HG02588 (cell line): ENCODE data around the gene SIAH2.
"Not testable (repeated sequence)": the region's sequence is repeated elsewhere in the genome, so short reads cannot be mapped to it uniquely, and the experiment has no call there.

Experiments
- ATAC-seq: cut with Tn5 transposase; IDR thresholded peaks from one replicate; pipeline ENCODE4 v1.9.1; 2021; ENCODE audit warnings: mild to moderate bottlenecking, moderate library complexity; ENCODE audit not compliant: unreplicated experiment

The SIAH2 gene, protein sequence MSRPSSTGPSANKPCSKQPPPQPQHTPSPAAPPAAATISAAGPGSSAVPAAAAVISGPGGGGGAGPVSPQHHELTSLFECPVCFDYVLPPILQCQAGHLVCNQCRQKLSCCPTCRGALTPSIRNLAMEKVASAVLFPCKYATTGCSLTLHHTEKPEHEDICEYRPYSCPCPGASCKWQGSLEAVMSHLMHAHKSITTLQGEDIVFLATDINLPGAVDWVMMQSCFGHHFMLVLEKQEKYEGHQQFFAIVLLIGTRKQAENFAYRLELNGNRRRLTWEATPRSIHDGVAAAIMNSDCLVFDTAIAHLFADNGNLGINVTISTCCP

DNA sequence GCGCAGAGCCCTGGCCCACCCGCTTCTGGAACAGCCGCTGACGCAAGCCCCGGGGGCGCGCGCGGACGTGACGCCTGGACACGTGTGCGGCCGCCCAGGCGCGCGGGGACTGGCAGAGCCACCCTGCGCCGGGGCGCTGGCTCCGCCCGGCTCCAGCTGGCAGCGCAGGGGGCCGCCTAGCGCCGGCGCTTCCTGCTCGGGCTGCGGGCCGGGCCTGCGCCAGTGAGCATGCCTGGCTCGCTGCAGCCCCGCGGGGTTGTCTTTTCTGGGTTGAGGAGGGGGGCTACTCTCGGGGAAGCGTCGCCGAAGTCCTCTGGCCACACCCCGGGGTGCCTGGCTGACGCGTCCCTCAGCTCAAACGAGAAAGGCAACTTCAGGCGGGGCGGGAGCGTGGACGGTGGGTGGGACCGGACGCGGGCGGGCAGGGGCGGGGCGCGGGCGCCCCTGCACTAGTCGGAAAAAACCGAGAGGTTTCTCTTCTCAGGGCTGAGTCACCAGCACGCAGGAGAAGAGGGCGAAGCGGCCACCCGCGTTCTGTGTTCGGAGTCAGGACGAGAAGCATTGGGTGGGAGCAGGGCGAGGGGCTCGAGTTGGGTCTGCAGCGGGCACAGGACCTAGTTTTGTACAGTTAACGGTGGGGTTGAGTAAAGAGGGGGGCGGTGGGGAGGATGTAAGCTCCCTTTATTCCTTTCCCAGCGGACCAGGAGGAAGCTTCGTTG is at the start of gene SIAH2:
Gene SIAH2, minus strand, starts transcription at position 48 of the 719 bp plus-strand sequence. CDS start 320 bp downstream, outside the sequence.
- peak; percentile 54 for ATAC-seq

GRCh38 chr3:150811984-150812383 is 49.0 kb upstream of the SIAH2 start:
- no peak for ATAC-seq

- no peak for ATAC-seq
Observed at GRCh38 chr3:150810641-150811040, 47.7 kb upstream of the SIAH2 start.

DNA sequence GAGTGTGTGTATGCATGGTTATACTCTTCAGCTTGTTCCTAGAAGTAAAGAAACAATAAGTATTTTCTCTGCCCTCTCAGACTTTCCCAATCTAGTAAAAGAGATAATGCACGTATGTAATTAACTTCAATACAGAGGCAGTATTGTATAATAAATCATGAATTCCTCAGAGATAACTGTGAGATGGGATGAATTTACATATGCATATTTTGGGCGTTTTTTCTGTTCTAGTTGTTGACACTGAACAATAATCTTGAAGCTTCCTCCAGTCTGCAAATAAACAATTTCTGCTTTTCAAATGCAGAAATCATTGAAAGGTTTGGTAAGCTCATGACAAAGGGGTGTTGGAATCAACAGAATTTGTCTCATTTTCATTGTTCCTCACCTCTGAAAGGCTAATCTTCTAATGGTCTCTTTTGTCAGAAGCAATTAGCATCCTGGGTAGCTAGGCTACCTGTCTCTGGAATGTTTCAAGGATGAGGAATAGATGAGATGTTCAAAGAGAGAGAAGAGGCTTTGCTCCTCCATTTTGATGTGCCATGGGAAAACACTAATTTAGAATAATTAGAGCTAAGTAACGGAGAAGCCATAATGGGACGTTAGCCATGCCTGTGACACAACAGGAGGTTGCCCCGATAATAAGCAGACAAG is 43.3 kb upstream of the SIAH2 start:
- no peak for ATAC-seq

DNA sequence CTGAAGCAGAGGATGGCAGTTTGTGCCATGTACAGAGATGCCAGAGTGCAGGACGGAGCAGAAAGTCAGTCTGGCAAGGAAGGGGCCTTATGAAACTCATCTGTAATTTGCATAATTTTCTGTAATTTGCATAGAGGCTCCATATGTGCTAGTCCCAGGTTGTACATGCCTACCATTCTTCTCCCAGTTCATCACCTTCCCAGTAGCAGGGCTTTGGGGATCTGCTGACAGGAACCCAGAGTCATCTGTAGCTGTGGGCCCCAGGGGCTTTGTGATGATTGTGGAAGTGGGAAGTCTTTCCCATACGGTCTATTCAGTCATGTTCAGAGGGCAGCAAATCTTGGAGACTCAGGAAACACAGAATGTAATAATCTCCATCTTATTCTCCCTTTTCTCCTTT is 42.4 kb upstream of the SIAH2 start:
- ATAC-seq, result no peak

- ATAC-seq, result no peak
Observed at GRCh38 chr3:150803440-150803985, 40.5 kb upstream of the SIAH2 start.

DNA sequence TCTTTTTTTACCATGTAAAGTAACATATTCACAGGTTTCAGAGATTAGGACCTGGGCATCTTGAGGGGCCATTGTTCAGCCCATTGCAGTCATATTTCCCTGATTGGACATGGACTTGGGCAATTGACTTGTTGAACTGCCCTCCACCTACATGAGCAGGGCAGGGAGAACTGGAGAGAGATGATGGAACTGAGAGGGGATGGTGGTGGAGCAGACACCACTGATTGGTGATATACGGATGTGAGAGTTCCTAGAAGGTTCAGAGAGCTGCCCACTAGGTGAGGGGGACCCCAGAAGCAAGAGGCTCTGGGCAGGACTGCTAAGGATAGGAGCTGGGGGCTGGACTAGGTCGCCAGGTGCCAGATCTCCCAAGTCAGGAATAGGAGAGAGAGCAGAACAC is 37.8 kb upstream of the SIAH2 start:
- no peak for ATAC-seq

GRCh38 chr3:150798122-150798618 is 35.2 kb upstream of the SIAH2 start:
- ATAC-seq, result no peak

GRCh38 chr3:150797155-150797554 is 34.2 kb upstream of the SIAH2 start:
- no peak for ATAC-seq

- not testable (repeated sequence) for ATAC-seq
Observed at GRCh38 chr3:150796527-150796926, 33.6 kb upstream of the SIAH2 start.

GRCh38 chr3:150793641-150794040 is 30.7 kb upstream of the SIAH2 start:
- no peak for ATAC-seq

GRCh38 chr3:150790629-150791028 is 27.7 kb upstream of the SIAH2 start:
- ATAC-seq, result no peak

- no peak for ATAC-seq
Observed at GRCh38 chr3:150789451-150789850, 26.5 kb upstream of the SIAH2 start.

DNA sequence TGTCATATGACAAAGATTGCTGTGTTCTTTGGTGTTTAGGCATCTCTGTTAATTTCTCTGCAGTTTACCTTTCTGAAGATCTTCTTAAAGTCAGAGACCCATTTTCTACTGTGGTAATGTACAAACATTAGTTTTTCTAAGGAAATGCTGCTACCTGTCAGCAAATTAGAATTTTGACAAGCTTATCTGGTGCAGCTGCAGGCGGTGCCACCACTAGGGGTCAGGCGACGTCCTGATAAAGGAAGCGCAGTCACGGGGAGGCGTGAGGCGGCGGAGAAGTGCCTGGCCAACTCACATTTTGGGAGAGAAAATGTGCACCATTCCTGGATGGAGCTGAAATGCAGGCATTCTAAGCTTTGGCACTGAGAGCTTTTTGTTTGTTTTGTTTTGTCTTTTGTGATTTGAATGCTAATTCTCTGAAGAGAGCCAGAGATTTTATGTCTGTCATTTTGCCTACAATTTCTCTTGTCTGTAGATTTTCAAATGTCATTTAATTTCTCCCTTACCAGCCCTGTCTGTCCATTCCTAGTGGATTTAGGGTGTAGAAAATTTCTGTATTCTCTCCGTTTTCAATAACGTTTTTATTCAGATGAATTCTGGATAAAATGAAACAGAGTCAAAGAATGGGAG is 24.9 kb upstream of the SIAH2 start:
- ATAC-seq, result peak; percentile 59

DNA sequence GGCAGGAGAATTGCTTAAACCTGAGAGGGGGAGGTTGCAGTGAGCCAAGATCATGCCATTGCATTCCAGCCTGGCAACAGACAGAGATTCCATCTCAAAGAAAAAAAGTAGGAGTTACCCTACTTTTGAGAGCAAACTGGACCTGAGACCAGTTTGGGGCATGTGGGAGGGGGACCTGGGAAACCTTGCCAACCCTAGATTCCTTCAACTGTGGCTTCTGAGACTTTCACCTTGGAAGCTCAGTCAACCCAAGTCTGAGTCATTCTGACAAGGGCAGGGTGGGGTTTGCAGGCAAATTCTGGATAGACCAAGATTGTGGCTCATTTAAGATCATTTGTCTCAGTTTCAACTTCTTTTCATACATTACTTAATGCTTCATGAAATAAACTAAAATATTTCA is 23.8 kb upstream of the SIAH2 start:
- no peak for ATAC-seq

DNA sequence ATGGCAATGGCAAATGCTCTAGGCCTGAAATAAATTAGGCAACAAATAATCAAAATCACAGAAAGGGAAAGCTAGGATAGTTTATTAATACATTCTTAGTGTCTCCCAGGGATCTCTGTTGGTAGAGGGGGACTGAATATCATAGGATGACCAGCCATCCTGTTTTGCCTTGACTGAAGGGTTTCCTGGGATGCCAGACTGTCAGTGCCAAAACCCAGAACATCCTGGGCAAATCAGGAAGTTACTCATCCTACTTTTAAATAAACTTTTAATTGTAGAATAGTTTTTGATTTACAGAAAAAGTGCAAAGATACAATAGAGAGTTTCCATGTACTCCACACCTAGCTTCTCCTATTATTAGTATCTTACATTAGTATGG is 21.8 kb upstream of the SIAH2 start:
- ATAC-seq, result no peak

DNA sequence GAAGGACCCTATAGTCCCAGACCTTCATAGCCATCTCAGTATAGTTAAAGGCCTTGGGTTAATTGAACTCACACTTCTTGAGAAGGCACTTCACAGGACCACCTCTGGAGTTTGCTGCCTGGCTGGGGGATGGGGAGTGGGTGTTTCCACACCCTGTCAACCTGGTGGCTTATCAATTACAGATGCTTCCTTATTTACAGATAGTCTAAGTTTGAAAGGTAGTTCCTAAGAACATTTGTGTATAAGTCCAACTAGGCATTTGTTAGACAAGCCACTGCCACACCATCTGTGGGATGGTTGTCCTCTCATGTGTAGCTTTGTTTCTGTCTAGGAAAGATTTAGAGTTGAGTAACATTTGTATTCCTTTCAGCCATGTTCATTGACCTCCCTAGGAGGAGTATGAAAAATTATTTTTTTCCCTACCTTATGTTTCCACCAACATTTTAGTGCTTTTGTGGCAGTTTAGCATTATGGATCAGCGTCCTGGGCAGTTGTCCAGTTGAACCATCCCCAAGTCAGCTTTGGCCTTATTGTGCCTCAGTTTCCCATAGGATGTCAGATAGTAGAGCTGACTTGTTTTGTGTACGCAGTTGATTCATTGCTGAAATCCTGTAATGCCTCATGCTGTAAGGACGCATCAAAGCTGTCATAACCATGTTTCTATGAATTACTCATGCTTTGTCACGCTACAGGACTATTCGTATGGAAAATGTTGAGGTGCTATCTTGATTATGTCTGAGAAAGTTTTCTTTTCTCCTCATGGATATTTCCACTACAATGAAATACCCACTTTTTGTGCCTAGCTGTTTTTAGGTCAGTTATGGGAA is 21.2 kb upstream of the SIAH2 start:
- ATAC-seq, result peak; percentile 57

- ATAC-seq, result no peak
Observed at GRCh38 chr3:150783316-150783715, 20.3 kb upstream of the SIAH2 start.

- no peak for ATAC-seq
Observed at GRCh38 chr3:150779402-150779858, 16.5 kb upstream of the SIAH2 start.

- no peak for ATAC-seq
Observed at GRCh38 chr3:150778793-150779401, 15.9 kb upstream of the SIAH2 start.
